HG02642 (cell line): ENCODE results near the gene ZBED6.
"Not testable (repeated sequence)": the region's sequence is repeated elsewhere in the genome, so short reads cannot be mapped to it uniquely, and the experiment has no call there.

Experiments
- ATAC-seq: cut with Tn5 transposase; IDR thresholded peaks from one replicate; pipeline ENCODE4 v1.9.1; 2021; ENCODE audit warnings: mild to moderate bottlenecking; ENCODE audit not compliant: unreplicated experiment, poor library complexity

The ZBED6 gene

GRCh38 chr1:203795441-203796235, at the start of gene ZBED6, which contains the start of gene ZC3H11A:
Gene ZBED6, plus strand, starts transcription at chr1:203795623. Its CDS starts 1,900 bp downstream, at chr1:203797523.
Gene ZC3H11A, plus strand, starts transcription at chr1:203795623. Its CDS starts 21,448 bp downstream, at chr1:203817071.
- peak; percentile 98 for ATAC-seq

GRCh38 chr1:203746281-203746680, 49.1 kb upstream of the ZBED6 start:
- no peak for ATAC-seq

GRCh38 chr1:203751051-203751450, 44.4 kb upstream of the ZBED6 start:
- ATAC-seq: no peak

- ATAC-seq: not testable (repeated sequence)
These were observed 43.6 kb upstream of the ZBED6 start for GRCh38 chr1:203751618-203752361.

- peak; percentile 69 for ATAC-seq
These were observed 41.0 kb upstream of the ZBED6 start for GRCh38 chr1:203754455-203754864.

GRCh38 chr1:203756036-203756435, 39.4 kb upstream of the ZBED6 start:
- no peak for ATAC-seq

GRCh38 chr1:203758749-203759148, 36.7 kb upstream of the ZBED6 start:
- ATAC-seq: not testable (repeated sequence)

GRCh38 chr1:203760506-203760905, 34.9 kb upstream of the ZBED6 start:
- no peak for ATAC-seq

GRCh38 chr1:203761958-203762357, 33.5 kb upstream of the ZBED6 start:
- ATAC-seq: not testable (repeated sequence)

GRCh38 chr1:203763505-203763904, 31.9 kb upstream of the ZBED6 start:
- no peak for ATAC-seq

GRCh38 chr1:203764105-203765028, 31.1 kb upstream of the ZBED6 start:
- ATAC-seq: no peak

GRCh38 chr1:203765029-203765837, 30.2 kb upstream of the ZBED6 start, which contains the start of gene LAX1:
Gene LAX1, plus strand, starts transcription at chr1:203765183. Its CDS starts 383 bp downstream, at chr1:203765566.
- ATAC-seq: peak; percentile 77

- ATAC-seq: no peak
These were observed 27.2 kb upstream of the ZBED6 start for GRCh38 chr1:203768256-203768655.

- no peak for ATAC-seq
These were observed 25.7 kb upstream of the ZBED6 start for GRCh38 chr1:203769505-203770343.

GRCh38 chr1:203771901-203772301, 23.5 kb upstream of the ZBED6 start:
- no peak for ATAC-seq

GRCh38 chr1:203772836-203773235, 22.6 kb upstream of the ZBED6 start:
- ATAC-seq: no peak

GRCh38 chr1:203776636-203777035, 18.8 kb upstream of the ZBED6 start:
- ATAC-seq: no peak

- ATAC-seq: no peak
These were observed 17.8 kb upstream of the ZBED6 start for GRCh38 chr1:203777596-203777995.
